Endothelial cell of umbilical vein (primary cell): ENCODE results near the gene VEPH1. TPM values are rescaled to one million over a fixed set of nuclear protein-coding genes. Genes with fewer than 3 reads are reported as not detected.

Experiments used
- BruUV-seq: library from RNA; stranded (reverse); fragments of 400-500 nt; replicated peaks from 2 replicates; lab custom pipeline; 2021; lab: Mats Ljungman, UMichigan
- CTCF ChIA-PET: fragments of 300-600, 350-600 bp; sonication (Branson Sonifier 250); formaldehyde crosslinking; loops from one replicate; lab custom pipeline; 2021; ENCODE audit warnings: antibody characterized with exemption, inconsistent platforms; lab: Charles Lee
- POLR2A ChIA-PET: fragments of 300-600, 350-600 bp; sonication (Branson Sonifier 250); formaldehyde crosslinking; loops from one replicate; lab custom pipeline; 2021; ENCODE audit warnings: antibody characterized with exemption, inconsistent platforms; lab: Charles Lee
- DNase-seq: peaks from one replicate; pipeline ENCODE4 v3.0.0-alpha.2; 2011; ENCODE audit warnings: low read depth, low spot score
- FAIRE-seq: peaks from 2 replicates; lab custom pipeline; 2011; peaks lifted over from hg19 to GRCh38; lab: Jason Lieb, UNC
- H2AFZ ChIP-seq: 2 replicates; pipeline ENCODE4 v1.6.0; 2012; ENCODE audit warnings: low read depth, low read length, control low read depth, inconsistent platforms
- H3K27ac ChIP-seq: 2 replicates; pipeline ENCODE4 v1.5.1; 2011; ENCODE audit warnings: low read depth, mild to moderate bottlenecking, control low read depth, low read length, moderate library complexity; ENCODE audit not compliant: insufficient read depth
- H3K27me3 ChIP-seq, 2 experiments: 2 replicates each; pipeline versions ENCODE4 v1.6.0 to v1.6.1; 2011; ENCODE audit warnings: low read length in 2 of 2, mixed read lengths in 1 of 2; ENCODE audit not compliant: control insufficient read depth in 2 of 2, insufficient read depth in 2 of 2
- H3K36me3 ChIP-seq, 2 experiments: 2 replicates in 1 of 2; 3 replicates in 1 of 2; pipeline ENCODE4 v1.5.1; 2011; ENCODE audit warnings: low read length in 2 of 2, mild to moderate bottlenecking in 1 of 2, moderate library complexity in 1 of 2; ENCODE audit not compliant: control insufficient read depth in 2 of 2, insufficient read depth in 2 of 2; ENCODE audit errors: extremely low read depth in 1 of 2
- H3K4me1 ChIP-seq: 3 replicates; pipeline ENCODE4 v1.5.1; 2011; ENCODE audit warnings: mild to moderate bottlenecking, low read length; ENCODE audit not compliant: control insufficient read depth, insufficient read depth; ENCODE audit errors: extremely low read depth
- H3K4me2 ChIP-seq: 2 replicates; pipeline ENCODE4 v1.6.1; 2011; ENCODE audit warnings: low read length, control low read depth, mixed read lengths; ENCODE audit not compliant: insufficient read depth
- H3K4me3 ChIP-seq, 3 experiments: fragments of 200-600 bp in 1 of 3; sonication (generic), shearing (Covaris generic) in 1 of 3; replicated peaks in 1 of 3; 2 replicates each; pipeline ENCODE4 v1.5.1; 2011 to 2016; ENCODE audit warnings: control low read depth in 3 of 3, low read length in 3 of 3, mild to moderate bottlenecking in 2 of 3, inconsistent platforms in 1 of 3, low read depth in 1 of 3, moderate library complexity in 1 of 3; ENCODE audit not compliant: insufficient read depth in 1 of 3
- H3K79me2 ChIP-seq: 2 replicates; pipeline ENCODE4 v1.6.0; 2012; ENCODE audit warnings: low read length, inconsistent platforms; ENCODE audit not compliant: control insufficient read depth, insufficient read depth
- H3K9ac ChIP-seq: replicated peaks from 2 replicates; pipeline ENCODE3; 2011; ENCODE audit warnings: low read length, control low read depth; ENCODE audit not compliant: insufficient read depth; ENCODE audit errors: extremely low read depth
- H3K9me1 ChIP-seq: replicated peaks from 3 replicates; pipeline ENCODE4 v1.6.0; 2011; ENCODE audit warnings: mild to moderate bottlenecking, low read length; ENCODE audit not compliant: control insufficient read depth, insufficient read depth; ENCODE audit errors: extremely low read depth
- H3K9me3 ChIP-seq: replicated peaks from 2 replicates; pipeline ENCODE4 v1.5.1; 2012; ENCODE audit warnings: low read length, inconsistent platforms; ENCODE audit not compliant: control insufficient read depth, insufficient read depth
- H4K20me1 ChIP-seq: replicated peaks from 2 replicates; pipeline ENCODE3; 2011; ENCODE audit warnings: mild to moderate bottlenecking, low read length; ENCODE audit not compliant: control insufficient read depth, insufficient read depth; ENCODE audit errors: extremely low read depth
- EZH2 ChIP-seq: IDR thresholded peaks from 2 replicates; pipeline ENCODE4 v1.6.1; 2012; ENCODE audit warnings: borderline replicate concordance, low read depth, mild to moderate bottlenecking, moderate library complexity, low read length, inconsistent platforms; ENCODE audit not compliant: severe bottlenecking
- FOS ChIP-seq: IDR thresholded peaks from 2 replicates; pipeline ENCODE4 v1.6.1; 2011; ENCODE audit warnings: mild to moderate bottlenecking, low read length, moderate library complexity, borderline replicate concordance; ENCODE audit not compliant: insufficient read depth
- GATA2 ChIP-seq: IDR thresholded peaks from 2 replicates; pipeline ENCODE4 v1.7.0; 2011; ENCODE audit warnings: low read depth, mild to moderate bottlenecking, moderate library complexity, mixed read lengths, low read length; ENCODE audit not compliant: insufficient read length, insufficient read depth
- JUN ChIP-seq: IDR thresholded peaks from 2 replicates; pipeline ENCODE4 v1.6.1; 2011; ENCODE audit warnings: borderline replicate concordance, low read depth; ENCODE audit not compliant: insufficient read length, insufficient read depth
- MYC ChIP-seq: IDR thresholded peaks from one replicate; pipeline ENCODE4 v1.6.1; 2011; ENCODE audit warnings: mild to moderate bottlenecking, low read depth, low read length
- POLR2A ChIP-seq: IDR thresholded peaks from 2 replicates; pipeline ENCODE4 v1.6.1; 2012; ENCODE audit warnings: low read depth, mild to moderate bottlenecking, control low read depth, low read length
- POLR2AphosphoS5 ChIP-seq: IDR thresholded peaks from 2 replicates; pipeline ENCODE4 v1.6.1; 2012; ENCODE audit warnings: low read depth, mild to moderate bottlenecking, control low read depth, low read length, moderate library complexity; ENCODE audit not compliant: insufficient read depth
- dilution Hi-C: fragments of 300-500 bp; cut with MboI; formaldehyde crosslinking; loops from one replicate; pipeline ENCODE4 v1.15.0; 2019; ENCODE audit warnings: low sequenced_read_pairs; ENCODE audit not compliant: extremely low pct_ligation_motif_present
- intact Hi-C: fragments of 100-400 bp; cut with micrococcal nuclease; formaldehyde crosslinking; loops from one replicate; pipeline ENCODE4 v1.10.0; 2022
- polyA plus RNA-seq, 4 experiments: library from polyadenylated mRNA; depleted of rRNA in 3 of 4; stranded (reverse) in 3 of 4; unstranded in 1 of 4; fragments of >200 nt; gene quantifications; 2 replicates each; pipeline versions ENCODE4 v1.2.1 to v1.2.3, GENCODE V29; 2011 to 2012; ENCODE audit warnings: missing spikeins in 1 of 4
- total RNA-seq: library from RNA; stranded (reverse); gene quantifications from 2 replicates; pipeline ENCODE4 v1.2.3, GENCODE V29; 2021
- TF ChIP-seq, protein P1 (sequence below), 2 donors: IDR thresholded peaks; 1 replicate in 1 of 2; 2 replicates in 1 of 2; pipeline ENCODE4 v1.5.1; 2011; ENCODE audit warnings: low read length in 2 of 2, mild to moderate bottlenecking in 2 of 2, moderate library complexity in 2 of 2, control low read depth in 1 of 2, inconsistent platforms in 1 of 2, low read depth in 1 of 2; ENCODE audit not compliant: insufficient read depth in 1 of 2; ENCODE audit errors: extremely low read depth in 1 of 2
- TF ChIP-seq, protein P2 (sequence below): IDR thresholded peaks from 2 replicates; pipeline ENCODE4 v1.6.1; 2011; ENCODE audit not compliant: insufficient read depth, insufficient read length

VEPH1 gene
- total and polyA plus RNA-seq, 2 donors (not counting 3 experiments of a cell fraction or from before 2014, with no cell fraction given), result 42.9 to 136 TPM

DNA sequence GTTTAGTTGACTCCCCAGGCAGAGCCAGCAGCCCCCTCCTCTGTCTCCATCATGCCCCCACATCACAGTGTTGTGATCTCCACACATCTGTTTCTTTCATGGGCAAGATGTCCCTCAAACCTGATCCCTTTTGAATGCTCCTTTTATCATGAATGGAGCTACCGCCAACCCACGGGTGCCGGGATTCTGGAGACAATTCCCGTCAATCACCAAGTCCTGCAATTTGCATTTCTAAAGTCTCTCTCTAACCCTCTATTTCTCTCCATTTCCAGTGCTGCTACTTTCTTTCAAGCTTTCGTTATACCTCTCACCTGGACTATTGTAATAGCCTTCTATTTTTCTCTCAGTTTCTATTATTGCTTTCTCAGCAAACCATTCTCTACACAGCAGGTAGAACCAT lies 253.6 kb downstream of the VEPH1 start:
- H4K20me1 ChIP-seq, result no peaks in the 10 kb centered on the region
- H3K9ac ChIP-seq, result no peak overlapping the region
- BruUV-seq, result no TSS peak
- H3K9me1 ChIP-seq, result no peaks in the 10 kb centered on the region
- FAIRE-seq (no peak), DNase-seq (no peak)
- ChIA-PET POLR2A (no interaction called here), CTCF (interaction anchor here (0.8 to 1.5 kb wide), 4 partner anchors 9 to 104 kb away, joined by 3 read pairs; no protein-coding TSS in a partner anchor)
- no peak overlapping the region for H3K4me3 ChIP-seq
- peaks cover 23% of the 10 kb centered on the region for H3K4me1 ChIP-seq
- H3K9me3 ChIP-seq, result no peaks in the 10 kb centered on the region
- H3K27me3 ChIP-seq, result no peaks in the 10 kb centered on the region
- no peak overlapping the region for H3K27ac ChIP-seq
- no peak for TF ChIP-seq EZH2
- no peak for TF ChIP-seq MYC
- no peak for TF ChIP-seq POLR2A
- TF ChIP-seq, protein P1, sequence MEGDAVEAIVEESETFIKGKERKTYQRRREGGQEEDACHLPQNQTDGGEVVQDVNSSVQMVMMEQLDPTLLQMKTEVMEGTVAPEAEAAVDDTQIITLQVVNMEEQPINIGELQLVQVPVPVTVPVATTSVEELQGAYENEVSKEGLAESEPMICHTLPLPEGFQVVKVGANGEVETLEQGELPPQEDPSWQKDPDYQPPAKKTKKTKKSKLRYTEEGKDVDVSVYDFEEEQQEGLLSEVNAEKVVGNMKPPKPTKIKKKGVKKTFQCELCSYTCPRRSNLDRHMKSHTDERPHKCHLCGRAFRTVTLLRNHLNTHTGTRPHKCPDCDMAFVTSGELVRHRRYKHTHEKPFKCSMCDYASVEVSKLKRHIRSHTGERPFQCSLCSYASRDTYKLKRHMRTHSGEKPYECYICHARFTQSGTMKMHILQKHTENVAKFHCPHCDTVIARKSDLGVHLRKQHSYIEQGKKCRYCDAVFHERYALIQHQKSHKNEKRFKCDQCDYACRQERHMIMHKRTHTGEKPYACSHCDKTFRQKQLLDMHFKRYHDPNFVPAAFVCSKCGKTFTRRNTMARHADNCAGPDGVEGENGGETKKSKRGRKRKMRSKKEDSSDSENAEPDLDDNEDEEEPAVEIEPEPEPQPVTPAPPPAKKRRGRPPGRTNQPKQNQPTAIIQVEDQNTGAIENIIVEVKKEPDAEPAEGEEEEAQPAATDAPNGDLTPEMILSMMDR (IDR thresholded peaks at IDR 0.05; ENCODE audit: extremely low read depth in 1 of 2, insufficient read depth in 1 of 2, low read depth in 1 of 2, low read length in 2 of 2), result no peak
- no peak for TF ChIP-seq GATA2
- TF ChIP-seq, protein P2, sequence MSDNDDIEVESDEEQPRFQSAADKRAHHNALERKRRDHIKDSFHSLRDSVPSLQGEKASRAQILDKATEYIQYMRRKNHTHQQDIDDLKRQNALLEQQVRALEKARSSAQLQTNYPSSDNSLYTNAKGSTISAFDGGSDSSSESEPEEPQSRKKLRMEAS, result no peak
- TF ChIP-seq POLR2AphosphoS5, result no peak
- no peak for TF ChIP-seq FOS
- no peak for TF ChIP-seq JUN
- intact Hi-C loops, result loop anchor here (2.0 kb wide), 3 partner anchors 13 to 111 kb away; no protein-coding TSS in a partner anchor
- no peak overlapping the region for H2AFZ ChIP-seq
- H3K79me2 ChIP-seq, result no peaks in the 10 kb centered on the region
- no peaks in the 10 kb centered on the region for H3K36me3 ChIP-seq
- H3K4me2 ChIP-seq, result no peak overlapping the region
- dilution Hi-C loops, result no loop called here
